Measurements from ENCODE around the gene IGFN1. TPM values are rescaled to one million over a fixed set of nuclear protein-coding genes. Genes with fewer than 3 reads are reported as not detected.

IGFN1 gene
- total RNA-seq, 1 donor from 2014 or later: 0.52 TPM

DNA sequence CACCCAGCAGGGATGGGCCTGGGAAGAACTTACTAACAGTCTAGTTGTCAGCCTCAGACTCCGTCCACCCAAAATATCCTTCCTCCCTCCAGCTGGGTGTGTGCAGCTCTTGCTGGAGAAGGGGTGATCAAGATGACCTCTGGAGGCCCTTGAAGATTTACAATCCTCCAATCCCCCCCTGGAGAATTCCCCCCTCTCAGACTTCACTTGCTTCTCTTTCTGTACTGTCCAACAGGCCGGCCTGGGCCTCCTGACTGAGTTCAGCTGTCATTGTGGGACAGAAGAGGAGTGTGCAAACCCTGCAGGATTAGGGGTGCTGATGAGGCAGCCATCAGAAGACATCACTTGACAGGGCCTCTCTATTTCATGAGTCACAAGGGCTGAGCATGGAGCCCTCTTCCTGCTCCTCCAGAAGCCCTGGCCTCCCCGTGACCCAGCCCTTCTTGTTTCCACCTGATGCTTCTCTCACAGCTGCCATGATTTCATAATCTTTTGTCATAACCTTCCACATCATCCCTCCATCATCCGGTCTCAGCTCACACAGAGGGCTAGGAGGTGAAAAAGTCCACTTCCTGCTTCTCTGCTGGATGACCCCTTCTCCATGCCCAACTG is 17.5 kb upstream of the IGFN1 start:
- Histone ChIP-seq H3K36me3 (ENCODE audit: control insufficient read depth in 3 of 3, insufficient read depth in 3 of 3, low read length in 3 of 3) (no peaks in the 10 kb centered on the region), H3K9ac (ENCODE audit: low read depth in 1 of 3, low read length in 3 of 3) (peak overlapping the region in 2 of 3 donors; percentile 54 to 88), H3K9me3 (ENCODE audit: control insufficient read depth in 3 of 3, low read length in 3 of 3) (no peaks in the 10 kb centered on the region), H3K27me3 (ENCODE audit: control insufficient read depth in 3 of 3, insufficient read depth in 3 of 3, low read length in 3 of 3) (no peaks in the 10 kb centered on the region), H3K27ac (ENCODE audit: low read depth, low read length) (peak overlapping the region; percentile 98), H3K4me1 (ENCODE audit: control insufficient read depth in 3 of 3, insufficient read depth in 3 of 3, low read length in 3 of 3) (peaks cover 53 to 57% (median 56%) of the 10 kb centered on the region in 3 donors), H3K4me3 (ENCODE audit: low read length in 3 of 3) (no peak overlapping the region)

GRCh38 chr1:201173736-201174135 is 16.9 kb upstream of the IGFN1 start:
- no peaks in the 10 kb centered on the region for H3K9me3 ChIP-seq (ENCODE audit: control insufficient read depth in 3 of 3, low read length in 3 of 3)
- no peak overlapping the region for H3K27ac ChIP-seq (ENCODE audit: low read depth, low read length)
- peaks cover 53 to 57% (median 56%) of the 10 kb centered on the region in 3 donors for H3K4me1 ChIP-seq (ENCODE audit: control insufficient read depth in 3 of 3, insufficient read depth in 3 of 3, low read length in 3 of 3)

DNA sequence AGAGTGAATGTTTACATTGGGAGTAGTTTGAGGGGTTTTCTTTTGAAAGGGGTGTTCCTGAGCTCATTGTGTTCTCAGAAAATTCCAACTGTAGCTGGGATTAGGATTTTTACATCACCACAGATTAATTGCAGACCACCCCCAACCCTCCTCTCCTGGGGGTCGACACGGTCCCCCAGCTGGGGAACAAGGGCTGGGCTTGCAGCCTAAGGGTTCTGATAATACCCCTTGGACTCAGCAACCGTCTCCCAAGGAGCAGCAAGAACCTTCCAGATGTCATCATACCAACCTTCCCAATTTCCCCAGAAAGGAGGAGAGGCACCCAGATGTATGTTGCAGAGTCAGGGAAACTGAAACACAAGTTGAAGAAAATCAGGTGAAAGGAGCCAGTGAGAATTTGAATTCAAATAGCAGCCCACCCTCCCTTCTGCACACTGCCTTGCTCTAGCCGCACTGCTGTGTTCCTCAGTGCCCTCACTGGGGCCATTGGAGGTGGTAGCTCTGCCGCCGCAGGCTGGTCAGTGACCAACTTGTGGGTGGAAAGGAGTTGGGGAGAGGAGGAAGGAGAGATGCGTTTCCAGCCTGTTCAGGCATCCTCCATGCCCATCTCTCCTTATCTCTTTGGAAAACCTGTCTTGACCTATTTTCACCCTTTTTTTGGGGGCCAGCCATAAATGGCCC is 14.7 kb upstream of the IGFN1 start:
- Histone ChIP-seq H3K4me1 (ENCODE audit: control insufficient read depth in 3 of 3, insufficient read depth in 3 of 3, low read length in 3 of 3) (peaks cover 43 to 47% (median 46%) of the 10 kb centered on the region in 3 donors), H3K9me3 (ENCODE audit: control insufficient read depth in 3 of 3, low read length in 3 of 3) (no peaks in the 10 kb centered on the region), H3K9ac (ENCODE audit: low read depth in 1 of 3, low read length in 3 of 3) (no peak overlapping the region), H3K4me3 (ENCODE audit: low read length in 3 of 3) (no peak overlapping the region), H3K27ac (ENCODE audit: low read depth, low read length) (no peak overlapping the region), H3K36me3 (ENCODE audit: control insufficient read depth in 3 of 3, insufficient read depth in 3 of 3, low read length in 3 of 3) (no peaks in the 10 kb centered on the region), H3K27me3 (ENCODE audit: control insufficient read depth in 3 of 3, insufficient read depth in 3 of 3, low read length in 3 of 3) (no peaks in the 10 kb centered on the region)

More at GRCh38 chr1:201173736-201174135, 16.9 kb upstream of the IGFN1 start:
- H3K9ac ChIP-seq (ENCODE audit: low read depth in 1 of 3, low read length in 3 of 3): no peak overlapping the region
- H3K27me3 ChIP-seq (ENCODE audit: control insufficient read depth in 3 of 3, insufficient read depth in 3 of 3, low read length in 3 of 3): no peaks in the 10 kb centered on the region
- H3K36me3 ChIP-seq (ENCODE audit: control insufficient read depth in 3 of 3, insufficient read depth in 3 of 3, low read length in 3 of 3): no peaks in the 10 kb centered on the region
- H3K4me3 ChIP-seq (ENCODE audit: low read length in 3 of 3): no peak overlapping the region

DNA sequence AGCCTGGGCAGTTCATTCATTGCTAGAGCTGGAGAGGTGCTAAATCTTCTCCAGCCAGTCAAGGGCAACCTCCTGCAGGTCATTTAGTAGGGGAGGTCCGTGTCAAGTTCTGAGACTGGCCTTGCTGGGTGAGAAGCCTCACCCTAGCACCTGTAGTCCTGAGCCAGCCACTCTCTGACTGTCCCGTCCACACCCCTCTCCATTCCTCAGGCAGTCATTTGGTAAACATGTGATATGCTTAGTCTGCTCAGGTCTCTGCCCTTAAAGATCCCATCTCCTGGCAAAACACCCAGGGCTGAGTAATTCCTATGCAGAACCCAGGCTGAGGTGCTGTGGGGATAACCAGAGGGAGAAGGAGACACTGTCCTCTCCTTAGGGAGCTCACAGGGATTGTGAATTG is 13.7 kb upstream of the IGFN1 start:
- Histone ChIP-seq H3K27ac (ENCODE audit: low read depth, low read length) (peak overlapping the region; percentile 75), H3K27me3 (ENCODE audit: control insufficient read depth in 3 of 3, insufficient read depth in 3 of 3, low read length in 3 of 3) (no peaks in the 10 kb centered on the region), H3K9me3 (ENCODE audit: control insufficient read depth in 3 of 3, low read length in 3 of 3) (no peaks in the 10 kb centered on the region), H3K9ac (ENCODE audit: low read depth in 1 of 3, low read length in 3 of 3) (peak overlapping the region in 2 of 3 donors; percentile 54 to 74), H3K36me3 (ENCODE audit: control insufficient read depth in 3 of 3, insufficient read depth in 3 of 3, low read length in 3 of 3) (no peaks in the 10 kb centered on the region), H3K4me1 (ENCODE audit: control insufficient read depth in 3 of 3, insufficient read depth in 3 of 3, low read length in 3 of 3) (peaks cover 40 to 49% (median 42%) of the 10 kb centered on the region in 3 donors), H3K4me3 (ENCODE audit: low read length in 3 of 3) (no peak overlapping the region)

- H3K36me3 ChIP-seq (ENCODE audit: control insufficient read depth in 3 of 3, insufficient read depth in 3 of 3, low read length in 3 of 3): no peaks in the 10 kb centered on the region
- H3K9ac ChIP-seq (ENCODE audit: low read depth in 1 of 3, low read length in 3 of 3): no peak overlapping the region
- no peaks in the 10 kb centered on the region for H3K9me3 ChIP-seq (ENCODE audit: control insufficient read depth in 3 of 3, low read length in 3 of 3)
- H3K27ac ChIP-seq (ENCODE audit: low read depth, low read length): no peak overlapping the region
- peaks cover 38 to 51% (median 44%) of the 10 kb centered on the region in 3 donors for H3K4me1 ChIP-seq (ENCODE audit: control insufficient read depth in 3 of 3, insufficient read depth in 3 of 3, low read length in 3 of 3)
- no peak overlapping the region for H3K4me3 ChIP-seq (ENCODE audit: low read length in 3 of 3)
- H3K27me3 ChIP-seq (ENCODE audit: control insufficient read depth in 3 of 3, insufficient read depth in 3 of 3, low read length in 3 of 3): no peaks in the 10 kb centered on the region
These were observed 11.9 kb upstream of the IGFN1 start for GRCh38 chr1:201178718-201179117.

DNA sequence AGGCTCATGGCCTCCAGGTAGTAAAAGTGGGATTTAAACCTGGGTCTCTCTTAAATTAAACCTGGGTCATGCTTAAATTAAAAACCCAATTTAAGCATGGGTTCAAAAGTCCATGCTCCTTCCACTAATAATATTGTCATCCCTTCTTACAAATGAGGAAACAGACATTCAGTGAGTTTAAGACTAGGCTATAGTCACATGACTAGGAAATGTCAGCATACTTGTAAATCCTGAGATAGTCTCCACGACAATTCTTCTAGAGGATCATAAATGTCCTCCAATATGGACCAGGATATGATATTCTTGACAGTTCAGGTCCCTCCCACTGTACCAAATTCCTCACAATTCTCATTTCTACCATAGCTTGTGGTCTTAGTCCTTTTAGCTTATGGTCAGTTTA is 10.5 kb upstream of the IGFN1 start:
- Histone ChIP-seq H3K4me3 (ENCODE audit: low read length in 3 of 3) (no peak overlapping the region), H3K9ac (ENCODE audit: low read depth in 1 of 3, low read length in 3 of 3) (no peak overlapping the region), H3K27ac (ENCODE audit: low read depth, low read length) (no peak overlapping the region), H3K4me1 (ENCODE audit: control insufficient read depth in 3 of 3, insufficient read depth in 3 of 3, low read length in 3 of 3) (peaks cover 53 to 65% (median 55%) of the 10 kb centered on the region in 3 donors), H3K9me3 (ENCODE audit: control insufficient read depth in 3 of 3, low read length in 3 of 3) (no peaks in the 10 kb centered on the region), H3K27me3 (ENCODE audit: control insufficient read depth in 3 of 3, insufficient read depth in 3 of 3, low read length in 3 of 3) (no peaks in the 10 kb centered on the region), H3K36me3 (ENCODE audit: control insufficient read depth in 3 of 3, insufficient read depth in 3 of 3, low read length in 3 of 3) (no peaks in the 10 kb centered on the region)

GRCh38 chr1:201180901-201181300 is 9.7 kb upstream of the IGFN1 start:
- Histone ChIP-seq H3K27ac (ENCODE audit: low read depth, low read length) (no peak overlapping the region), H3K4me1 (ENCODE audit: control insufficient read depth in 3 of 3, insufficient read depth in 3 of 3, low read length in 3 of 3) (peaks cover 59 to 66% (median 62%) of the 10 kb centered on the region in 3 donors), H3K9ac (ENCODE audit: low read depth in 1 of 3, low read length in 3 of 3) (no peak overlapping the region), H3K27me3 (ENCODE audit: control insufficient read depth in 3 of 3, insufficient read depth in 3 of 3, low read length in 3 of 3) (no peaks in the 10 kb centered on the region), H3K36me3 (ENCODE audit: control insufficient read depth in 3 of 3, insufficient read depth in 3 of 3, low read length in 3 of 3) (no peaks in the 10 kb centered on the region), H3K4me3 (ENCODE audit: low read length in 3 of 3) (no peak overlapping the region), H3K9me3 (ENCODE audit: control insufficient read depth in 3 of 3, low read length in 3 of 3) (no peaks in the 10 kb centered on the region)

- no peaks in the 10 kb centered on the region for H3K27me3 ChIP-seq (ENCODE audit: control insufficient read depth in 3 of 3, insufficient read depth in 3 of 3, low read length in 3 of 3)
- no peak overlapping the region for H3K27ac ChIP-seq (ENCODE audit: low read depth, low read length)
- H3K9ac ChIP-seq (ENCODE audit: low read depth in 1 of 3, low read length in 3 of 3): no peak overlapping the region
- no peaks in the 10 kb centered on the region for H3K36me3 ChIP-seq (ENCODE audit: control insufficient read depth in 3 of 3, insufficient read depth in 3 of 3, low read length in 3 of 3)
- H3K4me3 ChIP-seq (ENCODE audit: low read length in 3 of 3): no peak overlapping the region
- no peaks in the 10 kb centered on the region for H3K9me3 ChIP-seq (ENCODE audit: control insufficient read depth in 3 of 3, low read length in 3 of 3)
- peaks cover 56 to 62% (median 58%) of the 10 kb centered on the region in 3 donors for H3K4me1 ChIP-seq (ENCODE audit: control insufficient read depth in 3 of 3, insufficient read depth in 3 of 3, low read length in 3 of 3)
These were observed 9.3 kb upstream of the IGFN1 start for GRCh38 chr1:201181323-201181722.

- H3K4me1 ChIP-seq (ENCODE audit: control insufficient read depth in 3 of 3, insufficient read depth in 3 of 3, low read length in 3 of 3): peaks cover 52 to 58% (median 54%) of the 10 kb centered on the region in 3 donors
- no peak overlapping the region for H3K27ac ChIP-seq (ENCODE audit: low read depth, low read length)
- H3K27me3 ChIP-seq (ENCODE audit: control insufficient read depth in 3 of 3, insufficient read depth in 3 of 3, low read length in 3 of 3): no peaks in the 10 kb centered on the region
- no peaks in the 10 kb centered on the region for H3K36me3 ChIP-seq (ENCODE audit: control insufficient read depth in 3 of 3, insufficient read depth in 3 of 3, low read length in 3 of 3)
- no peaks in the 10 kb centered on the region for H3K9me3 ChIP-seq (ENCODE audit: control insufficient read depth in 3 of 3, low read length in 3 of 3)
- no peak overlapping the region for H3K9ac ChIP-seq (ENCODE audit: low read depth in 1 of 3, low read length in 3 of 3)
- no peak overlapping the region for H3K4me3 ChIP-seq (ENCODE audit: low read length in 3 of 3)
These were observed 8.9 kb upstream of the IGFN1 start for GRCh38 chr1:201181726-201182125.

DNA sequence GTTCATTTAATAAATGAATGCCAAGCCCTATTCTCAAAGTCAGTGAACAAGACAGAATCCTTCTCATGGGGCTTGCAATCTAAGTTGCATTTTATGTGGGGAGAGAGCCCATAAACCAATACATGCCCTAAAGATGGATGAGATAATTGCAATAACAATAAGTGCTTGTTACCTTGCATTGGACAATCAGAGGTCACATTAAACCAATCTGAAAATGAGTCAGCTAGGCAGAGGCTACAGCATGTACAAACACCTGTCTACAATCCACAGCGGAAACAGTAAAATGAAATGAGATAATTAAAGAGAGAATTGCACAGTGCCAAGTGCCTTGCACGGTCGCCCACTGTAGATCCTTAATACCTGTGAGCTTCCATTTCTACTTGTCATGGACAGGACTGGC is 7.4 kb upstream of the IGFN1 start:
- no peaks in the 10 kb centered on the region for H3K36me3 ChIP-seq (ENCODE audit: control insufficient read depth in 3 of 3, insufficient read depth in 3 of 3, low read length in 3 of 3)
- H3K9me3 ChIP-seq (ENCODE audit: control insufficient read depth in 3 of 3, low read length in 3 of 3): no peaks in the 10 kb centered on the region
- H3K27ac ChIP-seq (ENCODE audit: low read depth, low read length): peak overlapping the region; percentile 85
- H3K9ac ChIP-seq (ENCODE audit: low read depth in 1 of 3, low read length in 3 of 3): peak overlapping the region; percentile 15 to 78 (median 54)
- peaks cover 40 to 46% (median 42%) of the 10 kb centered on the region in 3 donors for H3K4me1 ChIP-seq (ENCODE audit: control insufficient read depth in 3 of 3, insufficient read depth in 3 of 3, low read length in 3 of 3)
- no peak overlapping the region for H3K4me3 ChIP-seq (ENCODE audit: low read length in 3 of 3)
- no peaks in the 10 kb centered on the region for H3K27me3 ChIP-seq (ENCODE audit: control insufficient read depth in 3 of 3, insufficient read depth in 3 of 3, low read length in 3 of 3)
